MM.1S (cell line): ENCODE data around the gene MYL2.
A peak's percentile ranks its signal among the peaks of the same experiment; 100 is the strongest.

Experiments used
- DNase-seq: peaks from one replicate; pipeline ENCODE4 v3.0.0-alpha.2; 2015
- H2AFZ ChIP-seq: fragments of 300-600 bp; sonication (generic); 2 replicates; pipeline ENCODE4 v1.6.0; 2016; ENCODE audit warnings: antibody characterized with exemption, low read length
- H3F3A ChIP-seq: fragments of 300-600 bp; sonication (generic); 2 replicates; pipeline ENCODE4 v1.6.1; 2016; ENCODE audit warnings: mild to moderate bottlenecking, antibody characterized with exemption, low read length, moderate library complexity, mixed read lengths; ENCODE audit not compliant: insufficient read depth
- H3K27ac ChIP-seq: fragments of 300-600 bp; sonication (generic); 2 replicates; pipeline ENCODE4 v1.5.1; 2016; ENCODE audit warnings: mild to moderate bottlenecking, low read length
- H3K27me3 ChIP-seq: fragments of 300-600 bp; sonication (generic); replicated peaks from 2 replicates; pipeline ENCODE4 v1.6.0; 2016; ENCODE audit warnings: low read length; ENCODE audit not compliant: insufficient read depth
- H3K36me3 ChIP-seq: fragments of 300-600 bp; sonication (generic); replicated peaks from 2 replicates; pipeline ENCODE4 v1.6.1; 2016; ENCODE audit warnings: mild to moderate bottlenecking, low read length, mixed read lengths; ENCODE audit not compliant: insufficient read depth
- H3K4me1 ChIP-seq: fragments of 300-600 bp; sonication (generic); 2 replicates; pipeline ENCODE4 v1.6.1; 2016; ENCODE audit warnings: low read length, mixed read lengths
- H3K4me2 ChIP-seq: fragments of 300-600 bp; sonication (generic); 2 replicates; pipeline ENCODE4 v1.6.0; 2016; ENCODE audit warnings: low read depth, low read length
- H3K4me3 ChIP-seq: fragments of 300-600 bp; sonication (generic); 2 replicates; pipeline ENCODE4 v1.5.1; 2016; ENCODE audit warnings: low read length, mixed read lengths
- H3K79me2 ChIP-seq: fragments of 300-600 bp; sonication (generic); 2 replicates; pipeline ENCODE4 v1.6.1; 2016; ENCODE audit warnings: mixed run types, low read length, mixed read lengths
- H3K9ac ChIP-seq: fragments of 300-600 bp; sonication (generic); 2 replicates; pipeline ENCODE4 v1.6.1; 2016; ENCODE audit warnings: low read length, mixed read lengths
- H3K9me2 ChIP-seq: fragments of 300-600 bp; sonication (generic); replicated peaks from 2 replicates; pipeline ENCODE4 v1.6.1; 2016; ENCODE audit warnings: mild to moderate bottlenecking, low read length, mixed read lengths; ENCODE audit not compliant: insufficient read depth
- H3K9me3 ChIP-seq: fragments of 300-600 bp; sonication (generic); replicated peaks from 2 replicates; pipeline ENCODE4 v1.6.1; 2016; ENCODE audit warnings: mild to moderate bottlenecking, low read length, mixed read lengths; ENCODE audit not compliant: insufficient read depth
- H4K20me1 ChIP-seq: fragments of 300-600 bp; sonication (generic); 2 replicates; pipeline ENCODE4 v1.6.1; 2016; ENCODE audit warnings: mild to moderate bottlenecking, low read length, moderate library complexity, mixed read lengths; ENCODE audit not compliant: insufficient read depth
- CTCF ChIP-seq: fragments of 300-600 bp; sonication (generic); IDR thresholded peaks from 2 replicates; pipeline ENCODE4 v1.5.1; 2016; ENCODE audit warnings: antibody characterized with exemption, low read length, mixed read lengths
- EZH2 ChIP-seq: fragments of 300-600 bp; sonication (generic); optimal IDR thresholded peaks from 2 replicates; pipeline ENCODE3; 2017; ENCODE audit warnings: low read depth, mild to moderate bottlenecking, antibody characterized with exemption, low read length, mixed read lengths
- EZH2phosphoT487 ChIP-seq: fragments of 300-600 bp; sonication (generic); IDR thresholded peaks from 2 replicates; pipeline ENCODE4 v1.6.1; 2018; ENCODE audit warnings: antibody characterized with exemption, low read length

Gene MYL2

GRCh38 chr12:110940933-110941332 lies 20.6 kb upstream of the MYL2 start:
- Histone ChIP-seq H3K9me3 (no peaks in the 10 kb centered on the region), H4K20me1 (no peaks in the 10 kb centered on the region), H3K9me2 (no peaks in the 10 kb centered on the region), H3K27me3 (no peaks in the 10 kb centered on the region), H3K4me2 (no peak overlapping the region), H2AFZ (no peak overlapping the region), H3K4me1 (no peaks in the 10 kb centered on the region), H3K36me3 (no peaks in the 10 kb centered on the region), H3K79me2 (no peaks in the 10 kb centered on the region), H3K4me3 (no peak overlapping the region), H3K27ac (no peak overlapping the region), H3F3A (no peaks in the 10 kb centered on the region), H3K9ac (no peak overlapping the region)
- no peak for TF ChIP-seq CTCF
- no peak for TF ChIP-seq EZH2
- no peak for TF ChIP-seq EZH2phosphoT487
- DNase-seq, result no peak

- H3K9me3 ChIP-seq, result no peaks in the 10 kb centered on the region
- TF ChIP-seq EZH2 (no peak), CTCF (no peak), EZH2phosphoT487 (no peak)
- no peaks in the 10 kb centered on the region for H3K27me3 ChIP-seq
- no peaks in the 10 kb centered on the region for H4K20me1 ChIP-seq
- no peaks in the 10 kb centered on the region for H3F3A ChIP-seq
- H3K79me2 ChIP-seq, result no peaks in the 10 kb centered on the region
- no peak overlapping the region for H3K4me2 ChIP-seq
- H2AFZ ChIP-seq, result no peak overlapping the region
- H3K9ac ChIP-seq, result no peak overlapping the region
- no peaks in the 10 kb centered on the region for H3K36me3 ChIP-seq
- H3K27ac ChIP-seq, result no peak overlapping the region
- H3K4me1 ChIP-seq, result no peaks in the 10 kb centered on the region
- no peaks in the 10 kb centered on the region for H3K9me2 ChIP-seq
- no peak overlapping the region for H3K4me3 ChIP-seq
- no peak for DNase-seq
Measured at GRCh38 chr12:110940296-110940695, 19.9 kb upstream of the MYL2 start.

GRCh38 chr12:110937104-110937641 lies 16.8 kb upstream of the MYL2 start:
- H3K9me2 ChIP-seq, result no peaks in the 10 kb centered on the region
- TF ChIP-seq CTCF (peak; percentile 71), EZH2 (no peak)
- H3K27ac ChIP-seq, result no peak overlapping the region
- no peaks in the 10 kb centered on the region for H3K36me3 ChIP-seq
- no peaks in the 10 kb centered on the region for H3K79me2 ChIP-seq
- DNase-seq, result peak; percentile 33
- no peaks in the 10 kb centered on the region for H3F3A ChIP-seq
- H3K9ac ChIP-seq, result no peak overlapping the region
- no peaks in the 10 kb centered on the region for H3K9me3 ChIP-seq
- no peak overlapping the region; the same call in 1 of the 2 replicates for H3K4me3 ChIP-seq
- H3K4me1 ChIP-seq, result no peaks in the 10 kb centered on the region
- no peaks in the 10 kb centered on the region for H4K20me1 ChIP-seq
- H2AFZ ChIP-seq, result peak overlapping the region; percentile 35; the same call in 1 of the 2 replicates
- H3K4me2 ChIP-seq, result peak overlapping the region; percentile 57; the same call in 1 of the 2 replicates
- H3K27me3 ChIP-seq, result no peaks in the 10 kb centered on the region
